HG03025 (cell line): ENCODE results near the gene TJP2.

Source experiments
- ATAC-seq: cut with Tn5 transposase; IDR thresholded peaks from one replicate; pipeline ENCODE4 v1.9.1; 2021; ENCODE audit warnings: mild to moderate bottlenecking, moderate library complexity; ENCODE audit not compliant: unreplicated experiment, low FRiP score

Gene TJP2

GRCh38 chr9:69319324-69320025, 145.4 kb downstream of the TJP2 start:
- ATAC-seq, result no peak

GRCh38 chr9:69322256-69322655, 148.2 kb downstream of the TJP2 start:
- ATAC-seq, result no peak

GRCh38 chr9:69323861-69324260, 149.8 kb downstream of the TJP2 start:
- no peak for ATAC-seq
